Motor neuron (in vitro differentiated cells): Measurements from ENCODE around the gene TRPC1. TPM values are rescaled to one million over a fixed set of nuclear protein-coding genes. Genes with fewer than 3 reads are reported as not detected.

Experiments
- ATAC-seq, 8 experiments: fragments of 200-7000 bp; cut with Tn5 transposase; replicated peaks in 6 of 8; 2 replicates each; pipeline ENCODE4 v1.8.0; 2021; ENCODE audit warnings: mild to moderate bottlenecking in 8 of 8, moderate library complexity in 8 of 8
- H3K27ac ChIP-seq, 2 donors: fragments of 250-450 bp; sonication (Bioruptor Pico); 2 replicates each; pipeline ENCODE4 v1.9.0; 2021; ENCODE audit warnings: antibody characterized with exemption in 2 of 2, mild to moderate bottlenecking in 2 of 2, moderate library complexity in 1 of 2
- H3K4me1 ChIP-seq, 2 donors: fragments of 250-450 bp; sonication (Bioruptor Pico); replicated peaks in 1 of 2; 2 replicates each; pipeline ENCODE4 v1.6.1; 2021; ENCODE audit warnings: antibody characterized with exemption in 2 of 2, mild to moderate bottlenecking in 2 of 2, moderate library complexity in 1 of 2
- H3K4me3 ChIP-seq, 5 donors: fragments of 250-450 bp; sonication (Bioruptor Pico); 2 replicates each; pipeline ENCODE4 v1.9.0; 2021; ENCODE audit warnings: antibody characterized with exemption in 5 of 5, mild to moderate bottlenecking in 5 of 5, moderate library complexity in 4 of 5
- WGBS, 10 experiments: fragments of 450-650 bp; shearing (Covaris generic); methylation state at CpG; one replicate each; pipeline ENCODE4 v1.0.0; 2022; 5-methylcytosine and 5-hydroxymethylcytosine counted together
- in situ Hi-C, 9 experiments: fragments of 400-800 bp; cut with MboI; loops; one replicate each; pipeline ENCODE4 v1.15.0; 2021; ENCODE audit warnings: low sequenced_read_pairs in 9 of 9, low pct_unique_long_range_greater_than_20kb in 2 of 9; ENCODE audit not compliant: unreplicated experiment in 9 of 9
- total RNA-seq, 8 experiments: library from RNA; unstranded; fragments of 300-600 nt; gene quantifications; 2 replicates each; pipeline versions ENCODE4 v1.2.3 to v1.2.4, GENCODE V29; 2022

TRPC1 gene
- total RNA-seq, 8 experiments from 2014 or later, result 7.8 to 31.1 (median 19.6) TPM

DNA sequence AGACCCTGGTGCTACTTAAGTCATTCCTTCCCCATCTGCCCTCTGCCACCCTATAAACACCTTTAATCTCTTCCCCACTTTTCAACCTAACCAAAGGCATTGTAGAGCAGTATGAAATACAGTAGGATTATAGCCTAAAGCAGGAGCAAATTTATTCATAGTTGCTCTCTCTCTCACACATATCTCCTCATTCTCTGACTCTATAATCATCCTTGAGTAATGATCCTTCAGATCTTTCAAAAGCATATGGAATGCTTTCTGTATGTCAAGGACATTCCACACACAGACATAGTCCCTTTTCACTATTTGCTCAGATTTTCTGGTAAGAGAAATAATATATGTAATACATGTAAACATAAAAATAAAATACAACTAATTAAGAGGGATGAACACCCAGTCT lies 54.1 kb downstream of the TRPC1 start:
- no peak for ATAC-seq
- no peaks in the 10 kb centered on the region for H3K4me1 ChIP-seq
- no peak overlapping the region for H3K4me3 ChIP-seq
- in situ Hi-C loops, result no loop called here
- no peak overlapping the region for H3K27ac ChIP-seq

DNA sequence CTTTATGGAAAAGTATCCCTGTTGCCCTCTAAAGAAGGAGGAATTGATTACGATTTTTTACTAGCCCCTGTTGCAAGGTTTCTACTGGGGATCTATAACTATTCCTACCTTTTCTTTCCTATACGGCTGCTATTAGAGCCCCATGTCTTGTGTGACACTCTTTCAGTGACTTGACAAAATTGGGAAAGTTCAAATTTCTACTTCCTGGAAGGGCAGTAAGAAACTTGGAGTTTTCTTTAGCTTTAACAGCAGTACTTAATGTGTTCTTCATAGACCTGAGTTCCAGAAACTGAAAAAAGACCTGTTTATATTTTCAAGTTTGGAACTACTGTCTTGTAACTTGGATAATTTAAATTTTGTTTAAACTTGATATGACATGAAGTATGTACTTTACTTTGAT lies 54.7 kb downstream of the TRPC1 start:
- Histone ChIP-seq H3K4me3 (no peak overlapping the region), H3K4me1 (no peaks in the 10 kb centered on the region), H3K27ac (no peak overlapping the region)
- in situ Hi-C loops, result no loop called here
- ATAC-seq, result no peak
- 58 to 100% (median 82%) methylated on average over 1 to 2 of the region's 2 CpGs for WGBS, 10 experiments

DNA sequence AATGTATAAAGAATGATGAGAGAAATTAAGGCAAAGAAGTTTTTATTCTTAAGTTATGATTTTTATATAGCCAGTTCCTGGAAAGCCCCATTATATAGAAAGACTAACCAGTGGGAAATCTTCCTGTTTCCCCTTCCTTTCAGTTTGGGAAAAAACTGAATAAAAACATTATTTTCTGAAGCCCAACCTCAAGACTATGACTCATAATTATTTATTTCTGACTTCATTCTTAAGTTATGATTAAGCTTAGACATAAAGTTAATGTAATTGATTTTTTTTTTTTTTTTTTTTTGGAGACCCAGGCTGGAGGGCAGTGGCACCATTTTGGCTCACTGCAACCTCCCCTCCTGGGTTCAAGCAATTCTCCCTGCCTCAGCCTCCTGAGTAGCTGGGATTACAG lies 55.8 kb downstream of the TRPC1 start:
- no peak overlapping the region for H3K27ac ChIP-seq
- no peak for ATAC-seq
- H3K4me1 ChIP-seq, result no peaks in the 10 kb centered on the region
- in situ Hi-C loops, result no loop called here
- no peak overlapping the region for H3K4me3 ChIP-seq

GRCh38 chr3:142782616-142783015 lies 58.8 kb downstream of the TRPC1 start:
- no peaks in the 10 kb centered on the region for H3K4me1 ChIP-seq
- 83 to 100% (median 100%) methylated on average over 1 of the region's 2 CpGs; no CpG with 5 or more reads in 5 of the 10 experiments for WGBS, 10 experiments
- in situ Hi-C loops, result no loop called here
- no peak overlapping the region for H3K4me3 ChIP-seq
- H3K27ac ChIP-seq, result no peak overlapping the region
- no peak for ATAC-seq

GRCh38 chr3:142784228-142784627 lies 60.4 kb downstream of the TRPC1 start:
- Histone ChIP-seq H3K4me1 (no peaks in the 10 kb centered on the region), H3K4me3 (no peak overlapping the region), H3K27ac (no peak overlapping the region)
- in situ Hi-C loops, result no loop called here
- ATAC-seq, result no peak
- WGBS, 10 experiments, result 40 to 100% (median 85%) methylated on average over 1 of the region's 1 CpG

DNA sequence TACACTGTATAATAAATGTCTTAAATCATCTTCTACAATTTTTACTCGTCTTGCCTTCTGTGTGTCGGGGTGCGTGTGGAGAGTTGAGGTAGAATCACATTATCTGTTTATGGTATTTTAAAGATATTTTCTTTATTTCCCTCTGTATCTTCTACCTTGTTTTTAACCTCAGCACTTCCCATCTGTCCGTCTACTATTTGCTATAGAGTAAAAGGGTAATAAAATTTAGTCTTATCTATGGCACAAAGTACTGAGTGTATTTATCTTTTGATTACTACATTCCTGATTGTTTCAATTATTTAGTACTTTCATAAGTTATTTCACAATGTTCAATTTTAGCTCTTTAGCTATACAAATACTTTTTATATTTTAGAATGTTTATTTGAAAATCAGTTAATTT lies 62.2 kb downstream of the TRPC1 start:
- Histone ChIP-seq H3K27ac (no peak overlapping the region), H3K4me1 (no peaks in the 10 kb centered on the region), H3K4me3 (no peak overlapping the region)
- in situ Hi-C loops, result no loop called here
- ATAC-seq, result no peak
- 88 to 100% (median 98%) methylated on average over 3 to 4 of the region's 4 CpGs for WGBS, 10 experiments

- Histone ChIP-seq H3K27ac (no peak overlapping the region), H3K4me1 (no peaks in the 10 kb centered on the region), H3K4me3 (no peak overlapping the region)
- ATAC-seq, result no peak
- WGBS, 10 experiments, result 50 to 100% (median 85%) methylated on average over 1 of the region's 1 CpG; no CpG with 5 or more reads in 2 of the 10 experiments
- in situ Hi-C loops, result no loop called here
Observed at GRCh38 chr3:142787719-142788118, 63.9 kb downstream of the TRPC1 start.

- in situ Hi-C loops, result no loop called here
- peak in 3 of 8 experiments; percentile 32 to 79 (median 49) for ATAC-seq
- Histone ChIP-seq H3K4me1 (no peaks in the 10 kb centered on the region), H3K4me3 (no peak overlapping the region), H3K27ac (no peak overlapping the region)
- 19 to 100% (median 79%) methylated on average over 1 to 4 of the region's 4 CpGs for WGBS, 10 experiments
Observed at GRCh38 chr3:142794508-142794907, 70.7 kb downstream of the TRPC1 start.

- no peaks in the 10 kb centered on the region for H3K4me1 ChIP-seq
- no peak overlapping the region for H3K4me3 ChIP-seq
- ATAC-seq, result no peak
- in situ Hi-C loops, result no loop called here
- 86 to 100% (median 92%) methylated on average over 1 of the region's 1 CpG; no CpG with 5 or more reads in 3 of the 10 experiments for WGBS, 10 experiments
- H3K27ac ChIP-seq, result no peak overlapping the region
Observed at GRCh38 chr3:142795332-142795731, 71.5 kb downstream of the TRPC1 start.

DNA sequence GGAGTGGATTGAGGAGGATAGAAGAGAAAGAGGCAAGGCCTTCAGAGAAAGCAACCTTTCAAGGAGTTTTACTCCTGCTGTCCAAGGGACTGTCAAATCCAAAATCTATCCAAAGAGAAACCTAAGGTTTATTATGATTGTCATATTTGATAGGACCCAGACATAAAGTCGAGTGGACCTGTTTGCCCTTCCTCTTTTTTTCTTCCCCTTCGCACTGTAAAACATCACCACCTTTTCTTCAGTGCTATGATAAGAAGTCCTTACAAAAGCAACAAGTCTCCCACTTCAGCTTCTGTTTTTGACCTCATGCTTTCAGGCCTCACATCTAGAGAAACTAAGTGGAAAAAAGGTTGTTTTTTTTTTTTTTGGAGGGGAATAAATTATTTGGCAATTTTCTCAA lies 73.0 kb downstream of the TRPC1 start:
- H3K27ac ChIP-seq, result no peak overlapping the region
- H3K4me3 ChIP-seq, result no peak overlapping the region
- 75 to 100% (median 89%) methylated on average over 1 to 2 of the region's 2 CpGs; no CpG with 5 or more reads in 1 of the 10 experiments for WGBS, 10 experiments
- in situ Hi-C loops, result no loop called here
- no peaks in the 10 kb centered on the region for H3K4me1 ChIP-seq
- no peak for ATAC-seq

DNA sequence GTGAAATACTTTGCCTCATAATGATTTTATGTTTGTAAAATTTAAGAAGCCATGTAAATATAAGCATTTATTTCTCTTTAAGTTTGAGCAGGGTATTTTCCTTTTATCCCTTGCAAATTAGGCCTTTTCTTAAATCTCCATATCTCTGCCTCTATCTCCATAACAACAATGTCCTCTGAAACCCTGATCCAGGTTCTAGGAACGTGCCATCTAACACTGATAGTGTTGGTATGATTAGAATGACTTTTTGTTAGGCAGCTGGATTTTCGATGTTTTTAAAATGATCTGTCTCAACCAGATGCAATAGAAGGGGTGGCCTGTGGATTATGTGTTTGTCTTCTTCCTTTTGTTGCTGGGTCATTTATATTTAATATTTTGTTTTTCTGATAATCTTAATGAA lies 77.9 kb downstream of the TRPC1 start:
- 31 to 100% (median 83%) methylated on average over 1 to 2 of the region's 2 CpGs; no CpG with 5 or more reads in 1 of the 10 experiments for whole genome bisulfite sequencing, 10 experiments
- H3K4me3 ChIP-seq, result no peak overlapping the region
- no peak overlapping the region for H3K27ac ChIP-seq
- in situ Hi-C loops, result loop anchor here in 2 of 9 experiments (25.0 kb wide), 1 partner anchor 214 kb away; the partner anchor contains the start of genes ATR (in 2 of the 2) and PLS1 (in 2 of the 2)
- H3K4me1 ChIP-seq, result no peaks in the 10 kb centered on the region
- no peak for ATAC-seq

DNA sequence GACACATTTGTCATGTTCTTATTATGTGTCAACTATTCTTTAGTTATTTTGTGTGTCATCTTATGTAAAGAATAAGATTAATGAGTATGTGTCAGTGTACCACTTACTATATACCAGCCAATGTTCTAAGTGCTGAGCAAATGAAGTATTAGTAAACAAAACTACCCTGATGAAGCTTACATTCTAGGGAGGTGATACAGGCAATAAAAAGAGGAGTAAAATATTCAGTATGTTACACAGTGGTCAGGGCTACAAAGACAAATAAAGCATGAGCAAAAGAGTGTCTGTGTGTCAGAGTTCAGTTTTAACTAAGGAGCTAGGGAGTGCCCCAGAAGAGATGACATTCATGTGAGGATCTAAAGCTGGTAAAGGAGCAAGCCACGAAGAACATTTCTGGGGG lies 79.1 kb downstream of the TRPC1 start:
- in situ Hi-C loops, result loop anchor here in 2 of 9 experiments (25.0 kb wide), 1 partner anchor 216 kb away; the partner anchor contains the start of genes ATR (in 2 of the 2) and PLS1 (in 2 of the 2)
- WGBS, 10 experiments, result 50 to 100% (median 79%) methylated on average over 1 of the region's 1 CpG; no CpG with 5 or more reads in 4 of the 10 experiments
- no peaks in the 10 kb centered on the region for H3K4me1 ChIP-seq
- no peak overlapping the region for H3K27ac ChIP-seq
- H3K4me3 ChIP-seq, result no peak overlapping the region
- no peak for ATAC-seq

DNA sequence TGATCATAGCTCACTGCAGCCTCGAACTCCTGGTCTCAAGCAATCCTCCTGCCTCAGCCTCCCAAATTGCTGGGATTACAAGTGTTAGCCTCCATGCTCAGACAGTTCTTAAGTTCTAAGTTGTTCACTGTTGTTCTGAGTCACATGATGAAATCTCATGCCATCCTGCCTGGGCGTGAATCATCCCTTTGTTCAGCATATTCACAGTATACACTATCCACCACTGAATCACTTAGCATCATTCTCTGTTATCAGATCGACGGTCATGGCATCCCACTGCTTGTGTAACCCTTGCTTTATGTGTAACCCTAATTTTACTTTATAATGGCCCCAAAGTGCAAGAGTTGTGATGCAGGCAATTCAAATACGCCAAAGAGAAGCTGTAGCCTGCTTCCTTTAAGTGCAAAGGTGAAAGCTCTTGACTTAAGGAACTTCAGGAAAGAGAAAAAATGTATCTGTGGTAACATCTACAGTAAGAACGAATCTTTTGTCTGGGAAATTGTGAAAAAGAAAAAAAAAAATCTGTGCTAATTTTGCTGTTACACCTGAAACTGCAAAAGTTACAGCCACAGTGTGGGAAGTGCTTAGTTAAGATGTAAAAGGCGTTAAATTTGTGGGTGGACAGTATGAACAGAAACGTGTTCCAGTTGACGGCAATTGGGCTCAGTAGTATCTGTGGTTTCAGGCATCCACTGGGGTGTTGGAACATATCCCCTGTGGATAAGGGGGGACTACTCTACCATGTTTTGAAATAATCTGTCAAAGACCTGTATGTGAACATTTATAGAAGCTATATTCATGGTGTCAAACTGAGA lies 84.5 kb downstream of the TRPC1 start:
- in situ Hi-C loops, result loop anchor here in 2 of 9 experiments (25.0 kb wide), 1 partner anchor 221 kb away; the partner anchor contains the start of genes ATR (in 2 of the 2) and PLS1 (in 2 of the 2)
- ATAC-seq, result peak in 6 of 8 experiments; percentile 35 to 100 (median 72)
- H3K27ac ChIP-seq, result no peak overlapping the region

More for the DNA sequence above, 84.5 kb downstream of the TRPC1 start:
- H3K4me3 ChIP-seq, result no peak overlapping the region
- WGBS, 10 experiments, result 71 to 100% (median 80%) methylated on average over 1 to 9 of the region's 9 CpGs
- H3K4me1 ChIP-seq, result no peaks in the 10 kb centered on the region
